Prostate gland (tissue), 2 donors: ENCODE measurements around the gene SLC39A7.

Experiments
- CTCF ChIP-seq, 4 experiments: fragments of 200-600 bp in 2 of 4; fragments of 450-650 bp in 2 of 4; sonication (generic) in 2 of 4; IDR thresholded peaks; 1 replicate in 3 of 4; 2 replicates in 1 of 4; pipeline ENCODE4 v1.5.1; 2016 to 2019; ENCODE audit warnings: antibody characterized with exemption in 4 of 4, mild to moderate bottlenecking in 2 of 4, moderate library complexity in 2 of 4
- POLR2A ChIP-seq: fragments of 450-650 bp; IDR thresholded peaks from one replicate; pipeline ENCODE4 v1.6.1; 2016; ENCODE audit warnings: antibody characterized with exemption, mild to moderate bottlenecking

GRCh38 chr6:33204165-33204414 lies 3.4 kb downstream of the SLC39A7 start:
- no peak for TF ChIP-seq CTCF (IDR thresholded peaks at IDR 0.05)
- TF ChIP-seq POLR2A = no peak
